Measurements from ENCODE around the gene MIDN.

MIDN gene

DNA sequence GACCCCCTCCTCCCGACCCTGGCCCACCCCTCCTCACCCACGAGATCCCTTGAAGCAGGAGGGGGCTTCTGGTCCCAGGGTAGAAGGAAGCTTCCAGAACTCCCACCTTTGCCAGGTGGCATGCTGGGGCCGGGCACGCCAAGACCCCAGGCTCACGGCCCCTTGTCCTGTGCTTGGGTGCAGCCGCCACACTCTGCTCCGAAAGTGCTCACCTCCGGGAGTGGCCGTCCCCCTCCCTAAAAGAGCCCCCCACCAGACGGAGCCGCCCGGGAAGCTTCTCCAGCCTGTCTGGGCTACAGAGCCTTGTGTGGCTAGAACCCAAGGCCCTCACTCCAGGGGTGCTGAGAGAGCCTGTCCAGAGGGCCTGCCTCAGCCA, 35.5 kb downstream of the MIDN start:
- no peak for DNase-seq (ENCODE audit: extremely low read depth, low read depth)
- TF ChIP-seq, protein P1, sequence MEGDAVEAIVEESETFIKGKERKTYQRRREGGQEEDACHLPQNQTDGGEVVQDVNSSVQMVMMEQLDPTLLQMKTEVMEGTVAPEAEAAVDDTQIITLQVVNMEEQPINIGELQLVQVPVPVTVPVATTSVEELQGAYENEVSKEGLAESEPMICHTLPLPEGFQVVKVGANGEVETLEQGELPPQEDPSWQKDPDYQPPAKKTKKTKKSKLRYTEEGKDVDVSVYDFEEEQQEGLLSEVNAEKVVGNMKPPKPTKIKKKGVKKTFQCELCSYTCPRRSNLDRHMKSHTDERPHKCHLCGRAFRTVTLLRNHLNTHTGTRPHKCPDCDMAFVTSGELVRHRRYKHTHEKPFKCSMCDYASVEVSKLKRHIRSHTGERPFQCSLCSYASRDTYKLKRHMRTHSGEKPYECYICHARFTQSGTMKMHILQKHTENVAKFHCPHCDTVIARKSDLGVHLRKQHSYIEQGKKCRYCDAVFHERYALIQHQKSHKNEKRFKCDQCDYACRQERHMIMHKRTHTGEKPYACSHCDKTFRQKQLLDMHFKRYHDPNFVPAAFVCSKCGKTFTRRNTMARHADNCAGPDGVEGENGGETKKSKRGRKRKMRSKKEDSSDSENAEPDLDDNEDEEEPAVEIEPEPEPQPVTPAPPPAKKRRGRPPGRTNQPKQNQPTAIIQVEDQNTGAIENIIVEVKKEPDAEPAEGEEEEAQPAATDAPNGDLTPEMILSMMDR (IDR thresholded peaks at IDR 0.05; ENCODE audit: low read depth, low read length): no peak

DNA sequence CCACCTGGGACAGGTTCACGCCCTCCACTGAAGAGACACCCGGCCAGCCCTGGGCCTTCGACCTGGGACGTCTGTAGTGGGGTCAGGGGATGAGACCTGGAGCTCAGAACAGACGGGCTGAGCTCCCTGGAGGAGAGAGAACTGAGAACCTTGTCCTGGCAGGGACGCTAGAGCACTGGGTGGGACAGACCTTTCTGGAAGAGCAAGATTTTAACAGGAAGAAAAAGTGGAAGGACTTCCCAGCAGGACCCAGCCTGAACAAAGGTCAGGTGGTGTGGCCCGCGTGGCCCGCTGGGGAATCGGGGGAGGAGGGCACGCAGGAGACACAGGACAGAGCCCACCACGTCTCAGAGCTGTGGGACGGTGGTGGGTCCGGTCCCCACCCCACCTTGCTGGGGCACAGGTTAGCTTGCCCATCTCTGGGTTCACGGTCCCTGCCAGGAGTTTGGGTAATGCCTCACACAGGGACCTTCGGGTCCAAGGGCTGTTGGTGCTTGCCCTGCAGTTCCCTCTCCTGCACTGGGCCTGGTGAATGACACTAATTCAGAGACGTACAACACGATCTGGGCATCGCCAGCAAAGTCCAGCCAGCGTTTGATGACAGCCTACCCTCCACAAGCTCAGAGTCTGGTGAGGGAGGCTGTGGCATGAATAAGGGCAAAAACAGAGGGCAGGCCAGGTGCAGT, 36.1 kb downstream of the MIDN start:
- TF ChIP-seq, protein P1 (IDR thresholded peaks at IDR 0.05; ENCODE audit: low read depth, low read length): no peak
- DNase-seq (ENCODE audit: extremely low read depth, low read depth): no peak

DNA sequence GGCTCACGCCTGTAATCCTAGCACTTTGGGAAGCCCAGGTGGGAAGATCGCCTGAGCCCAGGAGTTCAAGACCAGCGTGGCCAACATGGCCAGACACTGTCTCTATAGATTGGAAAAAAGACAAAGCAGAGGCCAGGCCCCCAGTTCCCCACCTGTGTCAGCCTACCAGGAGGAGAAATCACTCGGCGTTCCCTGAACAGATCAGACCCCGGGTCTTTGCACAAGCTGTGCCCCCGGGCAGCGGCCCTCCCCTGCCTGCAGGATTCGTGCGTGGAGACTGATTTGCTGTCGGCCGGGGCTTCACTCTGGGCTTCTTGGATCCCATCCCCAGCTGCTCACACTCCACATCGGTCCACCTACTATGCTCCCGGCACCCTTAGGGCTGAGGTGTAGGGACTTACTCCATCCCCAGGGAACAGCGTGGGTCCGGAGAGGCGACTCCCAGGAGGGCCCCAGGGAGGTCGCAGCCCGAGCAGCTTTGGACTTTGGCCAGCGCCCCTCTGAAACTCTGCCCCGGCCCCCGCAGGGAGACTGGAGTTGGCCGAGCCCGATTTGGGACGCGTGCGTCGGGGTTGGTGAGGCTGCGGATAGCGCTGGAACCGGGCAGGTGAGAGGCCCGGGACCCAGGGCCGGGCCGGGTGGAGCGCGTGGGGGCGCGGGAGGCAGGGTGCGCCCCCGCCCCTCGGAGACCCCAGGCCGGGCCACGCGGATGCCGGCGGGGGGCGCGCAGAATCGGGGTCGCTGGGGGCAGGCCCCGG, 36.8 kb downstream of the MIDN start:
- no peak for DNase-seq (ENCODE audit: extremely low read depth, low read depth)
- TF ChIP-seq, protein P1 (IDR thresholded peaks at IDR 0.05; ENCODE audit: low read depth, low read length): no peak

DNA sequence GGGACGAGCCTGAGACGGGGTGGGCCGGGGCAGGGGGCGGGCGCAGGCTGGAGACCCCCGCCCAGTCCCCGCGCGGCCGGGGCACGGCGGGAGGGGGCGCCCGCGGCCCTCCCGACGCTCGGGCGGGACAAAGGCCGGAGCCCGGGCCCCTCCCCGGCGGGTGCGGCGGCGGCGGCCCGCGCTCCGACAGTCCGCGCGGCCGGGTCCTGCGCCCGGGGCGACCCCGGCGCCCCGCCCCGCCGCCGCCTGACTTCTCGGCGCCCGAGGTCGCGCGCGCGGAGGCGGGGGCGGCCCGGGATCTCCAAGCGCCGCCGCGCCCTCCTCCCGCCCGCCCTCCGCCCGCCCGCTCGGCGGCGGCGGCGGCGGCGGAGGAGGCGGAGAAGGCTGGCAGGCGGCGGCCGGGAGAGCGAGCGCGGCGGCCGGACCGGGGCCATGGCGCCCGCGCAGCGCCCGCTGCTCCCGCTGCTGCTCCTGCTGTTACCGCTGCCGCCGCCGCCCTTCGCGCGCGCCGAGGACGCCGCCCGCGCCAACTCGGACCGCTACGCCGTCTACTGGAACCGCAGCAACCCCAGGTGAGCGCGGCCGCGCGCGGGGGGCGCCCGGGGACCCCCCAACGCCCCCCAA, 37.5 kb downstream of the MIDN start, which contains the start of gene EFNA2:
Gene EFNA2 (plus strand): TSS at position 137 of the 624 bp plus-strand sequence. CDS start 296 bp downstream, at position 433.
- TF ChIP-seq, protein P1 (IDR thresholded peaks at IDR 0.05; ENCODE audit: low read depth, low read length): no peak
- no peak for DNase-seq (ENCODE audit: extremely low read depth, low read depth)

DNA sequence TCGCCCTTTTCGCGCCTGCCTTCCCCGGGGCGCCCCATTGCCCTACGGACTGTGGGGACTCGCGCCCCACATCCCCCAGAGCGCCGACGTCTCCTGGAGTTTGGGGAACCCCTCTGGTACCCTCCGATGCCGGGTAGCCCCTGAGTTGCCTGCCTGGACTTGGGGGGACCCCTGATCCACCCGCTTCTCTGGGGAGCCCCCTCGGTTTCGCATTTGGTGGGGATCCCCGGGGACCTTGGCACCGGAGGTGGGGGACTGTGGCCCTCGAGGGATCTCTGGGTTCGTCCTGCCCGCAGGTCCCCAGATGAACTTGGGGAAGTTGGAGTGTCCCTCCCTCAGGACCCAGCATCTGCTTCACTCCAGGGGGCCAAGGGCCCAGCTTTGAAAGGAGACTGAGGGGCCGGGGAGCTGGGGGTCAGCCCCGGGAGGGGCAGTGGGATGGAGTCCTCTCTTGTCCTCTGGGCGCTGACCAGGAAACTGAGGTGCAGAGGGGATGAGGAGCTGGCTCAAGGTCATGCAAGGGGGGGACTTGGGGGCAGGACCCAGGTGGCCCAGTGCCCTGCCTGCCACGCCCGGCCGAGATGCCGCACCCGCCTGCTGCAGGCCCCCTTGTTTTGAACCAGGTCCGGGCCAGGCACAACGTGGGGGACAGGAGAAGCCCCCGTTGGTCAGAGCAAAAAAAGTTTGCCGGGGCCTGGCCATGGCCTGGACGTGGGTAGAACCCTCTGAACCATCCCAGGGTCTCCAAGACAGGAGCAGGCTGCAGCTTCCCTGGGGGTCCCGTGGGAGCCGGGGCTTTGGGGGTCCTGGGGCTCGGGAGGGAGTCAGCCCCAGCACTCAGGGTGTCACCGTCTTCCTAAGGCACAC, 38.3 kb downstream of the MIDN start:
- TF ChIP-seq, protein P1 (IDR thresholded peaks at IDR 0.05; ENCODE audit: low read depth, low read length): no peak

DNA sequence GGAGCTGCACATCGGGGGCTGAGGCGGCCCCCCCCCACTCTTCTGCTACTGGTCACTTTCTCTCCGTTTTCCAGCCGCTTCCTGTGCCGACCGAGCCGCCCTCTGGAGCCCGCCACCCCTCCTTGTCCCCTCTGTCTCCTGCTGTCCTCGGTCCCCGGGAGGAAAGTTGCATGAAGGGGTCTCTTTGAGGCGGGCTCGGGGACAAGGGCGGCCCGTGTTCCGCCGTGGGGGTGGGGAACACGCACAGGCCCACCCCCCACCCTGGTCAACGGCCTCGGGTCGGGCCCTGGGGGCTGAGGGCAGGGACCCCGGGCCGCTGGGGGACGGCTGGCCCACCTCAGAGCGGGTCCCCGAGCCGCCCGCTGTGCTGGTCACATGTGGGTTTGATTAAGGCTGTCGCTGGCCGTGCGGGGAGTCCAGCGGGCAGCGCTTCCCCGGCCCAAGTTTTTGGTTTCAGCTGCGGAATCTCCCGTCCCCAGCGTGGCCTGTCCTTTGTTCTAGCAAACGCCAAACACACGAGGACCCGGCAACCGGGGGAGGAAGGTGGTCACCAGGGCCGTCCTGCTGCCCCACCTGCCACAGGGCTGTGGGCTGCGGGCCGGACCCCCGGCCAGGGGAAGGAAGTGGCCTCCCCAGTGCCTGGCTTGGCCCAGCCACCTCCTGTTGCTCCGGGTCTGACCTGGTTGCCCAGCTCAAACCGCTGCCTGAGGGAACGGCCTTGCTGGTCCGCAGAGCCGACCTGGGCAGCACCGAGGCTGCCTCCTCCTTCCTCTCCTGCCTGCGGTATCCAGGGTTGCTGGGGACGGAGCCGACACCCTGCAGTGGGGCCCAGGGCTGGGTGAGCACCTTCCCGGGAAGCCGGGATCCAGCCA, 39.2 kb downstream of the MIDN start:
- TF ChIP-seq, protein P1 (IDR thresholded peaks at IDR 0.05; ENCODE audit: low read depth, low read length): no peak

More for the DNA sequence above, 38.3 kb downstream of the MIDN start:
- no peak for DNase-seq (ENCODE audit: extremely low read depth, low read depth)

More for the DNA sequence above, 39.2 kb downstream of the MIDN start:
- DNase-seq (ENCODE audit: extremely low read depth, low read depth): no peak

Measured in AG09319 (cell line).